ENCODE measurements around the gene CRACR2B.
A peak's percentile ranks its signal among the peaks of the same experiment; 100 is the strongest.

Gene CRACR2B

DNA sequence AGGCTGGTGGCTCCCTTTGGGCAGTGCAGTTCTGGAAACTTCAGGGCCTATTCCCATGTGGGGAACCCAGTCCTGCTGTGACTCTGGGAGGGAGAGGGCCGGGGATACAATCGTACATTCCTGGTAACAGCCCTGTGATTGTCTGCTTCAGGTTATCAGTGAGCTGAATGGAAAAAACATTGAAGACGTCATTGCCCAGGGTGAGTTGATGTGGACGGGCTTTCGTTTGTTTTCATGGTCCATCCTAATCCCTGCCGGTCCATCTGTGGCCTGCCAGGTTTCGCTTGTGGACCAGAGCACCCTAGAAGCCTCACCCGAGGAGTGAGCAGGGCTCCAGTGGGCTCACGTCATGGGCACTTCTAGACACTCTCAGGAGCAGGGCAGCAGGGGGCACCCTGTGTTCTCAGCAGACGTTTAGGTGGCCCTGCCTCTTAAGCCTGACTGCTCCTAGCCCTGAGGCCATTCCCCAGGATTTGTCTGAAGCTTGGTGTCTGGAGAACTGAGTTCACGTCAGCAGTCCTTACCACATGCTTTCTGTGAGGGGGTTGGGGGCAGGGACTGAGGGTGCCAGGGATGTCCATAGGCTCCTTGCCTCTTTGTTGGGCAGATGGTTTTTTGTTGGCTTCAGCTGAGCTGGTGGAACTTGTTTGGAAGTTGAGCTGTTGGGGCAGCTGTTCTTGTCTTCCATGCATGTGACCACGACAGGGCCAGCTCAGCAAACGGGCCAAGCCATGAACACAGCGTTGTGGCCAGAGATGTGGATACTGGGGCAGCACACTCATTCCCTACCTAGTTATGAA, 16.1 kb upstream of the CRACR2B start:
- no peak for DNase-seq

DNA sequence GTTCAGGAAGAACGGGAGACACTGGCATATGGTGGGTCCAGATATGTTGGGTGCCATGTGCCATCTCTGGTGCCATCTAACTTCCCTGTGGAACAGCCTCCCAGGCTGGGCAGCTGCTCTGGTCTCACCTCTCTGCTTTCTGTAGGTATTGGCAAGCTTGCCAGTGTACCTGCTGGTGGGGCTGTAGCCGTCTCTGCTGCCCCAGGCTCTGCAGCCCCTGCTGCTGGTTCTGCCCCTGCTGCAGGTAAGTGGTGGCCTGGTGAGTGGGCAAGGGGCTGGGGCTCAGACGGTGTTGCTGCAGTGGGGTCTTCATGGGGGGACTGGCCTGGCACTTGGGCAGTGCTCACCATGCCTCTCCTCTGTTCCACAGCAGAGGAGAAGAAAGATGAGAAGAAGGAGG, 15.3 kb upstream of the CRACR2B start:
- no peak for DNase-seq

DNA sequence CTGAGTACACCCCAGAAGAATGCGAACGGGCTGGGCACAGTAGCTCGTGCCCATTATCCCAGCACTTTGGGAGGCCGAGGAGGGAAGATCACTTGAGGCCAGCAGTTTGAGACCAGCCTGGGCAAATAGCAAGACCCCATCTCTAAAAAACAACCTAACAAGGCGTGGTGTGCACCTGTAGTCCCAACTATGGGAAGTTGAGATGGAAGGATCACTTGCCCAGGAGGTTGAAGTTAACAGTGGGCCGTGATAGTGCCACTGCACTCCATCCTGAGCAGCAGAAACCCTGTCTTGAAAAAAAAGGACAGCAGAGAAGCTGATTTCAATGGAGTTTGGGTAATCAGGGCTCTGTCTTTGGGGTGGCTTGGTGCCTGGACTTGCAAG, 14.7 kb upstream of the CRACR2B start:
- no peak for DNase-seq

DNA sequence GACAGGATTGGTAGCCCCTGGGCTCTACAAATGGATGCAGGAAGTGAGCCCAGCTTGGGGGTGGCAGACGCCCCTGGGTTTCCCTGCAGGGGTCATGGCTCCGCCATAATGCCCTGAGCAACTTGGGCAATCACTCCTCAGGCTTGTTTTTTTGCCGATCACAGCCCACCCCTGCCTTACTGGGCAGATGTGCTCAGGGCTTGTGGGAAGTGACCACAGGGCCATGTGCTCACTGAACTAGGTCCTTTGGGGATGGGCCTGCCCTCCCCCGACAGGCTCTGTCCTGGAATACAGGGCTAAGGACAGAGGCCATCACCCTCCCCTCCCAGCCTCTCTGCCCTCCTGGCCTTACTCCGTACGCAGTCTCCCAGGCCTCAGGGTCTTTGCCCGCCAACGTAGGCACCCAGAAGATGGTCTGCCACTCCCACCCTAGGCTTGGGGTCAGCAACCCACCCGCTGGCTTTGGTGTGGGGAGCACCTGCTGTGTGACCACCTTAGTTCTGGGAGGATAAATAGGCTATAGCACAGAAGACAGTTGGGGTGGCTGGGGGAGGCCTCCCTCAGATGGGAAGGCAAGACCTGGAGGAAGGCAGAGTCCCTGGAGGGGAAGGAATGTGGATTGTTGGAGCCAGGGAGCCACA, 14.1 kb upstream of the CRACR2B start:
- no peak for DNase-seq

DNA sequence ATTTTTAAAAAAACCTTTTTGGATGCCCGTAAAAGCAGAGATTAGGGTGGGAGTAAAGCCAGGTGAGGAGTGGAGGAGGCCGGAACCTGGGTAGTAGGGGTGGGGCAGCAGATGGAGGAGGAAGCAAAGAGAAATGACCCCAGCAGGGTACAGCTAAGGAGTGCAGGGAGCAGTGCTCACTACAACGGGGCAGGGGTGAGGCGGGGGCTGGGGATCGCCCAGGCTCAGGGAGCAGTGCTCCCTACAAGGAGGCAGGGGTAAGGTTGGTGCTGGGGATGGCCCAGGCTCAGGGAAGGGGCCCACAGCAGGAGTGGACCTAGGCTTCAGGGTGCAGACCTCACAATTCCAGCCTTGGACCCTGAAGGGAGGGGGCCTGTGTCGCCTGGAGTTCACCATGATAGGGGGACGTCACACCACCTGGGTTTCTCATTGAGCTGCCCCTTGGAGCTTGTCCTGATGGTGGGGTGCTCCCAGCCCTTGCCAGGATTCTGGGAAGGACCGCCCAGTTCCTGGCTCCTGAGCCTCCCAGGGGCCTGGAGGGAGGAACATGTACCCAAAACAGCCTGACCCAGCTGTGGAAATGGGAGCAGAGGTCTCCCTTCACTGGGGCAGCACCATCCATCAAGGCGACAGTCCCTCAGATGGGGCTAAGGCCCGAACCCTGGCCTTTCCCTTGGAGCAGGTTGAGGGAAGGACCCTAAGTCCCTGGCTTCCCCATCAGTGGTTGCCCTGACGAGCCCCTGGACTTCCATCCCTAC, 11.9 kb upstream of the CRACR2B start:
- no peak for DNase-seq

DNA sequence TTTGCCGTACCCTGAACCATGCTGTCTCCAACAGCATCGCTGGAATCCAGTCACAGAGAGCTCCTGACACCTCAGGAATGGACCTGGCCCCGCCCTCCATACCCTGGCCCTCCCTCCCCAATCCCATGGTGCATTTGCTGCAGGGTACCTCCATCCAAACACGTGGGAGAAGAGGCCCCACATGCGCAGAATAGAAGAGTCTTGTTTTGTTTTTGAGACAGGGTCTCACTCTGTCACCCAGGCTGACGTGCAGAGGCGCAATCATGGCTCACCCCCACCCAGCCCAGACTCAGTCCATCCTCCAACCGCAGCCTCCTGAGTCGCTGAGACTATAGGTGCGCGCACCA, 11.3 kb upstream of the CRACR2B start:
- no peak for DNase-seq

DNA sequence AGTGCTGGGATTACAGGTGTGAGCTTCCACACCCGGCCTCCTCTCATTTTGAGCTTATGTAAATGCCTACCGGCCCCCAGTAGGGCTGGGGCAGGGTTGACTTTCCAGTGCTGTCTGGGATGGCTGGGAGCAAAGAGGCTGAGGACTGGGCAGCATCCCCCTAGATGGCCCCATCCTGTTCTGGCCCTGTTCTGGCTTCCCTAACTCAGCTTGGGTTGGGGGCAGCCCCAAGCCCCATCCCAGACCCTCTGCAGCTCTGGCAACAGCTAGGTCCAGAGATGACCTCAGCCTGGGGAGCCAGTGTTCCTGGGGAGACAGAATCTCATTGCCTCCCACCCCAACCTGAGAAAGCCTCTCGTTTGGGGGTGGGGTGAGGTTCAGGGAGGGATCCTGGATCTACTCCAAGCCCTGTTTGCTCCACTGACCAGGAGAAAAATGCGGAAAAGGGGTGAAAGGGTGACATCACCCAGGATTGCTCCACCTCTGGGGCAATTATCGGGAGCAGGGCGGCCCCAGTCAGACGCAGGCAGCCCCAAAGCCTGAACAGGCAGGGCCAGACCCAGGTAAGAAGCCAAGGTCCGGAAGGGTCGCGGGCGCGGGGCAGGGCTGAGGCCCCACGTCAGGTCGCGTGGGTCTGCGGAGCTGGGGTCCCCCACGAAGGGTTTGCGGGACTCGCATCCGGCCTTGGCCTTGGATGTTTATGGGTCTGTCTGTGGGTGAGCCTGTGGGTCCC, 9.2 kb upstream of the CRACR2B start, which contains the start of gene PNPLA2:
Gene PNPLA2, plus strand, starts transcription at position 519 of the 733 bp plus-strand sequence. CDS start 805 bp downstream, outside the sequence.
- no peak for DNase-seq

DNA sequence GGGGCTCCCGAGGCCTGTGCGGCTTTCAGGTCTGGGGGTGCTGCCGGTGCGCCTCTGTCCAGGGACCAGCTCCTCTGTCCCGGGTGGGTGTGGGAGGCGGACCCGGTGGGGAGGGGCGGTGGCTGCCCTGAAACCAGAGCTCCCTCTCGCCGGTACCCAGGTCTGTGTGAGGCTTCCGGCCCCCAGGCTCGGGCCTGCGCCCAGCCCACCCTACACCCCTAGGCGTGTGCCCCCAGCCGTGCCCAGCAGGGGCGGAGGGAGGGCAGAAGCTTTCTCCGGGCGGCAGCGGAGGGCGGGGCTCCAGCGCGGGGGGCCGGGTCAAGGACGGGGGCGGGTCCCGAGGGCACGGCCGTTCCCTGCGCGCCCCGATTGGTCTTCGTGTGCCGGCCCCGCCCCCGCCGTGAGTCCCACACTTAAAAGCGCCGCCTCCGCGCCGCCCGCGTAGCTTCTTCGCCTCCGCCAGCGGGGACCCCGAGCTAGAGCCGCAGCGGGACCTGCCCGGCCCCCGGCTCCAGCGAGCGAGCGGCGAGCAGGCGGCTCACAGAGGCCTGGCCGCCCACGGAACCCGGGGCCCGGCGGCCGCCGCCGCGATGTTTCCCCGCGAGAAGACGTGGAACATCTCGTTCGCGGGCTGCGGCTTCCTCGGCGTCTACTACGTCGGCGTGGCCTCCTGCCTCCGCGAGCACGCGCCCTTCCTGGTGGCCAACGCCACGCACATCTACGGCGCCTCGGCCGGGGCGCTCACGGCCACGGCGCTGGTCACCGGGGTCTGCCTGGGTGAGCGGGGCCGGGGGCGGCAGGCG, 8.4 kb upstream of the CRACR2B start:
- peak; percentile 85 to 92 for DNase-seq

DNA sequence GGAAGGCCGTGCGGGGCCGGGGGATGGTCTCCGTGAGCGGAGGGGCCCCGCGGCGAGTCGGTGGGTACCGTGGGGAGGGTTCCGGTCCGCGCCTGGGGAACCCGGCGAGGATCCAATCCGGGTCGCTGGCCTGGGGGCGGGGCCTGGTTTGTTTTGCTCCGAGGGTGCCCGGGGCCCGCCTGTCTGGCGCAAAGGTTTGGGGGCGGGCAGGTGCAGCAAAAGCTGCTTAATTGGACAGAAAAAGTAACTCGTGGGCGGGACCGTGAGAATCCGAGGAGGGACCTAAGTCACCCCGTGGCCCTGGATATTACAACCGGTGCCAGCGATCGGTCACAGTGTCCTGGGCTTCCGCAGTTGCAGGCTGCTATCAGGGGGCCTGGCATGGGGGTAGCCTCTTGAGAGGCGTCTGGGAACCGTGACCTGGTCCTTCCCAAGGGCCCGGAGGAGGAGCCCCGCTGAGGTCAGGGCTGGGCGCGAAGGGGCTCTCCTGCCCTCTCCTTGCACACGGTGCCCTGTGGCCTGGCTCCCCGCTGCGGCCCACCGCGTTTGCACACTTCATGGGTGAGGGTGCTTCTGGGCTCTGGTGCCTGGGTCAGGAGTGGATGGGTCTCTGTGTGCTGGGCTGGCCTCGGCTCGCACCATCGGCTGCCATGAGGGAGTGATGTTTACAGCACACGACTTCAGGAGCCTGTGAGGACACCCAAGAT, 7.6 kb upstream of the CRACR2B start:
- DNase-seq = peak; percentile 16 to 40

DNA sequence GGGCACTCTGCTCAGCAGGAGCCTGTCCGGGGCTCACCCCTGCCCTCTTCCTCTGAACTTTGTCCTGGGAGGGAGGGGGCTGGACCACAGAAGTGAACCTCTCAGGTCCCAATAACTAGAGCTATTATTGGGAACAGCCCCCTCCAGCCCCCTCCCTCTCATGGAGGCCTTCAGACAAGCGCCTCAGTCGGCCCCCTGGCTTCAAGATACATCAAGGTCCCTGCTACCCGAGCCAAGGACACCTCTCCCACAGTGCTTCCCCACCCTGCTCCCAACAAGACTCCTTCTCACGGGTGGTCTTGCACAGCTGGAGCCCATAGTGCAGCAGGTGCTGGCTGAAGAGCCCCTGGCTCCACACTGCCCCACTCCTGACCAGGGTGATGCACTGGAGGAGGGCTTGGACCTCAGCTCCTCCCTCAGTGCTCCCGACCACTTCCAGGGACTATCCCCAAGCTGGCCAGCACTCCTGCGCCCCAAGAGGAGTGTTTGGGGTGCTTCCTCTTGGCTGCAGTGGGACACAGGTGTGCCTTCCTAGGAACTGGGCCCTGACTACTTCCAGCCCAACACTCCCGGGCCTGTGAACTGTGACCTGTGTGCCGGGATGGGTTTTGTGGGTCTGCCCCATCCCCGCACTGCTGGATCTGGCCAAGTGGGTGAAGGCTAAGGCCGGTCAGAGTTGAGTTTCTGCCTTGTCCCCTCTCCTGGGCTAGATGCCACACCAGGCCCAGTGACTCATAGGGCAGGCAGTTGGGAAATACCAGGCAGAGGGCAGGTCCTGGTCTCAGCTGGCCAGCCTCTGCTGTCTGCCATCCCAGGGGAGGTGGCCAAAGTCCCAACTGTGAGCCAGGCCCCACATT, 6.8 kb upstream of the CRACR2B start:
- DNase-seq = peak in 1 of 2 donors; percentile 32

DNA sequence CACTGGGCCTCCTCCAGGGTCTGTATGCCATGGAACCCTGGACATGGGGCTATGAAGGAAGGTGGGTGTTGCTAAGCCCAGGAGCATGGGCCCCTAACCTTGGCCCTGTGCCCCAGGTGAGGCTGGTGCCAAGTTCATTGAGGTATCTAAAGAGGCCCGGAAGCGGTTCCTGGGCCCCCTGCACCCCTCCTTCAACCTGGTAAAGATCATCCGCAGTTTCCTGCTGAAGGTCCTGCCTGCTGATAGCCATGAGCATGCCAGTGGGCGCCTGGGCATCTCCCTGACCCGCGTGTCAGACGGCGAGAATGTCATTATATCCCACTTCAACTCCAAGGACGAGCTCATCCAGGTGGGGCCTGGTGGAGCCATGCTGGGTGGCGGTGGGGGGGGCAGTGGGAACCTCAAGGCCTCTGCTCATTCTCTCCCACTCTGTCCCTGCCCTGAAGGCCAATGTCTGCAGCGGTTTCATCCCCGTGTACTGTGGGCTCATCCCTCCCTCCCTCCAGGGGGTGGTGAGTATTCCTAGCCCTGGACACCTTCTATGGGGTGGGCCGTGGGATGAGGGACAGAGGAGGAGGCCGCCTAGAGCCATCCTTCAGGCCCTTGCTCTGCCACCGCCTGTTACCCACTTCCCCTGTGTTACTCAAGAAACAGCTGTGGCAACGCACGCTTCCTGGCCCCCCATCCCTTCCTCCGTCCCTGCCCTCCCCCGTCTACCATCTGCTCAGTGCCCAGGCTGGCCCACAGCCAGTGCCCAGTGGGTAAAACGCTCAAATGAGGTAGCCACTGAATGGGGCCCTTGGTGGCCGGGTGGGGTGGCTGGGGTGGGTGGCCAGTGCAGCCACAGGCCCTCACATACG, 6.0 kb upstream of the CRACR2B start:
- DNase-seq = no peak

DNA sequence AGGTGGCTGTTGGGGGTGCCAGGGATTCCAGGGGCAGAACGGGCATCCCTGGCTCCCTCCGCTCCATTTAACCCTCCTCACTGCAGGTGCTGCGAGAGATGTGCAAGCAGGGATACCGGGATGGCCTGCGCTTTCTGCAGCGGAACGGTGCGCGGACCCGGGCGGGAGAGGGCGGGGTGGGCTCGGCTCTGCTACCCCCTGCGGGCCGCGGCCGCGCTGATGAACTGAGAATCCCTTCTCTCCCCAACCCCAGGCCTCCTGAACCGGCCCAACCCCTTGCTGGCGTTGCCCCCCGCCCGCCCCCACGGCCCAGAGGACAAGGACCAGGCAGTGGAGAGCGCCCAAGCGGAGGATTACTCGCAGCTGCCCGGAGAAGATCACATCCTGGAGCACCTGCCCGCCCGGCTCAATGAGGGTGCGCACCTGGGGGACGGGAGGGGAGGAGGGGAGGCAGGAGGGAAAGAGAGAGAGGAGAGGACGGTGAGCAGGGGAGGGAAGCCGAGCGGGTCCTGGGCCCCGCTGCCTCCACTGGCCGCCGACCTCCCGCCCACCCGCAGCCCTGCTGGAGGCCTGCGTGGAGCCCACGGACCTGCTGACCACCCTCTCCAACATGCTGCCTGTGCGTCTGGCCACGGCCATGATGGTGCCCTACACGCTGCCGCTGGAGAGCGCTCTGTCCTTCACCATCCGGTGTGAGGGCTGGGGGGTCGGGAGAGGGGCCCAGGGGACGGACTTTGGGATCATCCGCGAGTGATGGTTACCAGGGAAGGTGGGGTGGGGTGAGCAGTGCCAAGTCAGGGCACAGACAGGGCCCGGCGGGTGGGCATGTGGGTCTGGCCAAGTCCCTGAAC, 4.1 kb upstream of the CRACR2B start:
- DNase-seq = no peak

DNA sequence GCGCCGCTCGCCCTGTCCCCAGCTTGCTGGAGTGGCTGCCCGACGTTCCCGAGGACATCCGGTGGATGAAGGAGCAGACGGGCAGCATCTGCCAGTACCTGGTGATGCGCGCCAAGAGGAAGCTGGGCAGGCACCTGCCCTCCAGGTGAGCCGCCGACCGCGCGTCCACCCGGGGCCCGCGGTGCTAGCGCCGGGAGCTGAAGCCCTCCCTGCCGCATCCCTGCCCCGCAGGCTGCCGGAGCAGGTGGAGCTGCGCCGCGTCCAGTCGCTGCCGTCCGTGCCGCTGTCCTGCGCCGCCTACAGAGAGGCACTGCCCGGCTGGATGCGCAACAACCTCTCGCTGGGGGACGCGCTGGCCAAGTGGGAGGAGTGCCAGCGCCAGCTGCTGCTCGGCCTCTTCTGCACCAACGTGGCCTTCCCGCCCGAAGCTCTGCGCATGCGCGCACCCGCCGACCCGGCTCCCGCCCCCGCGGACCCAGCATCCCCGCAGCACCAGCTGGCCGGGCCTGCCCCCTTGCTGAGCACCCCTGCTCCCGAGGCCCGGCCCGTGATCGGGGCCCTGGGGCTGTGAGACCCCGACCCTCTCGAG, 3.3 kb upstream of the CRACR2B start:
- DNase-seq = peak in 1 of 2 donors; percentile 48

DNA sequence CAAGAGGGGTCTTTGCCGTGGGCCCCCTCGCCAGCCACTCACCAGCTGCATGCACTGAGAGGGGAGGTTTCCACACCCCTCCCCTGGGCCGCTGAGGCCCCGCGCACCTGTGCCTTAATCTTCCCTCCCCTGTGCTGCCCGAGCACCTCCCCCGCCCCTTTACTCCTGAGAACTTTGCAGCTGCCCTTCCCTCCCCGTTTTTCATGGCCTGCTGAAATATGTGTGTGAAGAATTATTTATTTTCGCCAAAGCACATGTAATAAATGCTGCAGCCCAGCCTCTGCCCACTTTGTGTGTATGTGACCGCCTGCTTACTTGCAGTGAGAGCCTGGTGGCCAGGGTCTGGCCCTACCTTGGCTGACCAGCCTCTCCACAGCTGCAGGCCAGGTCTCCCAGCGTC, 2.8 kb upstream of the CRACR2B start:
- DNase-seq = no peak

DNA sequence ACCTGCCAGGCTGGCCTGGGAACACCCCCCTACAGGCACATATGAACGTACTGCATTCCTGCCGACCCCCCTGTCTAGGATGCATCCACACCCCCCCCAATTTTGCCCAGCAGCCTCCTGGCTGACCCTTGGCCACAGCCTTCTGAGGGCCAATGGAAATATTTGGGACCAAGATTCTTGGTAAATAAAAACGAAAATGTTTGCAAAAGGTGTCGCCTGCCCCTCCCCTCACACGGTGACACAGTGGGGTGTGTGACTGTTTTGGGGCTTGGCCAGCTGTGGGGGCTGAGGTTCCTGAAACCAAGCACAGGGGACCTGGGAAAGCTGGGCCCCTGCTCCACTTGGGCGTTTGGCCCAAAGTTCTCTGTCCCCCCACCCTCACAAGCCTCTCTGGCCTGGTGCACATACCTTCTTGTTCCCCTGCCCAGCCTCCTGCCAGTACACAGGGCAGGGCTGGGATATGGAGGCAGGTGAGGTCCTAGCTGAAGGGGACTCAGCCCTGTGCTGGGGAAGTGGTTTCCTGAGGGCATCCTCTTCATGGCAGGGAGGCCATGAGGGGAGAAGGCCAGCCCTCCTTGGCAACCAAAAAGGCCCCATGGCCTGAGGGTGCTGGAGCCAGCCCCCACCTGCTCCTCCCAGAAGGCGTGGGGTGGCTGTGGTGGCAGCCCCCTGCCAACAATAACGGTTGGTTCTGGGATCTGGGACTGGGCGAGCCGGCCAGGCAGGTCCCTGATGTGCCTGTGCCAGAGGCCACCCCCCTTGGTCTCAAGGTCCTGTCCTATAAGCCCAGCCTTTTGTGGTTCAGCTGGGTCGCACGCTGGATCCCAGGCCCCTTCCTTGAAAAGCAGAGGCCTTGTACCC, 2.1 kb upstream of the CRACR2B start:
- no peak for DNase-seq

DNA sequence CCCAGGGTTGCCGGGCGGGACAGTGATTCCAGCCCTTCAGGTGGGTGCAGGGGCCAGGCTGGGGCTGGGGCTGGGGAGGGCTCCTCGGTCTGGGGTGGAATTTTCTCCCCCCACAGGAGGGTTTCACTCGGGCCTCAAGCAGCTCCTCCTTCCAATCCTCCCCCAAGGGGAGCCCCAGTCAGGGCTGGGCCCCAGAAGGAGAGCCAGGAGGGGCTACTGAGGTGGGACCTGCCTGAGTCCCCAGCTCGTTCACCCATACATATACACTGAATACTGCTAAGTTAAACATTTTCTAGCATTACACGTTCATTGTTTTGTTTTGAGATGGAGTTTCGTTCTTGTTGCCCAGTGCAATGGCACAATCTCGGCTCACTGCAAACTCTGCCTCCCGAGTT, 1.5 kb upstream of the CRACR2B start:
- DNase-seq = no peak

DNA sequence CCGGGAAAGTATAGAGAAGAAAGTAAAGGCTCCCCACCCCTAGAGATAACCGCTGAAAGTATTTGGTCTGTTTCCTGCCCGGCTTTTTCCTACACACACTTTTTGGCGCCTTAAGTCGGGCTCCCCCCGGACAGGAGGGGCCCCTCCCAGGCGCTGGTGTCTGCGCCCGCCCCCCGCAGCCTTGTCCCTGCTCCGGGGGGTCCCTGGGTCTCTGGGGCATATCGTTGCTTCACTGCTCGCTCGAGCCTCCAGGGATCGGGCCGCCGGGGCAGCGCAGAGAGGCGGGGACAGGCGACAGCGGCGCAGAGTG, 928 bp upstream of the CRACR2B start:
- no peak for DNase-seq

Data from hippocampal formation (tissue), 2 donors.